GM12875 (cell line): ENCODE results near the gene HS3ST2.
"Not testable (repeated sequence)": the region's sequence is repeated elsewhere in the genome, so short reads cannot be mapped to it uniquely, and the experiment has no call there.

Source experiments
- H3K4me3 ChIP-seq: one replicate; pipeline ENCODE4 v1.5.1; 2011; ENCODE audit warnings: low read depth, low read length, control low read depth
- TF ChIP-seq, protein P1 (sequence below): IDR thresholded peaks from 2 replicates; pipeline ENCODE4 v1.5.1; 2011; ENCODE audit warnings: low read depth, mild to moderate bottlenecking, control low read depth, inconsistent platforms, low read length, moderate library complexity, borderline replicate concordance; ENCODE audit not compliant: insufficient read depth

HS3ST2 gene

DNA sequence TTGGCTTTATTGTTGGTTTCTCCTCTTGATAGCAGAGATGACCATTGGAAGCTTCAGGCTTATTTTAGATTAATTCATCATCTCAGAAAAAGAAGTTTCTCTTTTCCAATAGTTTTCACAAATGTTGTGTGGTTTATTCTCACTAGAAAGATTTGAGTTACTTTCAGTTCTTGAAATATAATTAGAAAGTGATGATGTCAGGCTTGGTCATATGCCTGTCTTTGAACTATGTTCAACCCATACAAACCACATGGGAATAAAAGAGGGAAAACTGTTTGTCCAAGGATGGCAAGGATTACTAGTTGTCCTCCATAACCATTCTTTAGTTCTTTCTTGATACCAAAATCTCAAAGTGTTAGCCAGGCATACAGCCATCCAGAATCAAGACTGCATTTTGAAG lies 3.7 kb upstream of the HS3ST2 start:
- TF ChIP-seq, protein P1, sequence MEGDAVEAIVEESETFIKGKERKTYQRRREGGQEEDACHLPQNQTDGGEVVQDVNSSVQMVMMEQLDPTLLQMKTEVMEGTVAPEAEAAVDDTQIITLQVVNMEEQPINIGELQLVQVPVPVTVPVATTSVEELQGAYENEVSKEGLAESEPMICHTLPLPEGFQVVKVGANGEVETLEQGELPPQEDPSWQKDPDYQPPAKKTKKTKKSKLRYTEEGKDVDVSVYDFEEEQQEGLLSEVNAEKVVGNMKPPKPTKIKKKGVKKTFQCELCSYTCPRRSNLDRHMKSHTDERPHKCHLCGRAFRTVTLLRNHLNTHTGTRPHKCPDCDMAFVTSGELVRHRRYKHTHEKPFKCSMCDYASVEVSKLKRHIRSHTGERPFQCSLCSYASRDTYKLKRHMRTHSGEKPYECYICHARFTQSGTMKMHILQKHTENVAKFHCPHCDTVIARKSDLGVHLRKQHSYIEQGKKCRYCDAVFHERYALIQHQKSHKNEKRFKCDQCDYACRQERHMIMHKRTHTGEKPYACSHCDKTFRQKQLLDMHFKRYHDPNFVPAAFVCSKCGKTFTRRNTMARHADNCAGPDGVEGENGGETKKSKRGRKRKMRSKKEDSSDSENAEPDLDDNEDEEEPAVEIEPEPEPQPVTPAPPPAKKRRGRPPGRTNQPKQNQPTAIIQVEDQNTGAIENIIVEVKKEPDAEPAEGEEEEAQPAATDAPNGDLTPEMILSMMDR, result no peak

DNA sequence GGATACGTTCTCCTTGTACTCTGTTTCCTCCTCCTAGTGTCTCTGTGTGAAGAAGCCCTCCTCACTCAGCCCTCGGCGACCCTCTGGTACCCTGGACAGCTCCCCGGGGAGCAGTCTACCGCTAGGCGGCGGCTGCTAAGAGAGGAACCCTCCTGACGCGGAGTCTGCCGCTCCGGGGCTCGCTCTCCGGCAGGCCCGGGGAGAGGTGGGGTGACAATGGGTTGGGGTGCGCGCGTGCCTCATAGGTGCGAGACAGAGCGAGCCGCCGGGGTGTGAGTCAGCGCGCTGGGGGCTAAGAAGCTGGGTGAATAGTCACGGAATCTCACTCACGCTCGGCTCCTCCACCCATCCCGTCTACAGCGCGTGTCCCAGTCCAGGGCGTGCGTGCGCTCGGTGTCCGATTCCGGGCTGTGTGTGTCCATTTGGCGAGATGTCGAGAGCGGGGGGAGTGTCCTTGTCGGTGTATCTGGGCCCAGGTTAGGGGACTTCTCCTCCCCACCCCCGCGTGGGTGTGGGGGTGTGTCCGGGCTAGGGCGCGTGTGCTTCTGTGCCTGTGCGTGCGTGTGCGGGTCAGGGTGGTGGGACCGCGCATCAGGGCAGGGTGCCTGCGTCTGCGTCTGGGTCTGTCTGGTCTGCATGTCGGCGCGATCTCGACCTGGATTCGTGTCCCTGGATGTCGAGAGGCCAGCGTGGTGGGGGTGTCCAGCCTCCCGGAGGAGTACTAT lies 577 bp upstream of the HS3ST2 start:
- TF ChIP-seq, protein P1, result peak; percentile 45; the same call in 1 of the 2 replicates
- no peak overlapping the region for H3K4me3 ChIP-seq

More for the DNA sequence above, 3.7 kb upstream of the HS3ST2 start:
- no peak overlapping the region for H3K4me3 ChIP-seq

DNA sequence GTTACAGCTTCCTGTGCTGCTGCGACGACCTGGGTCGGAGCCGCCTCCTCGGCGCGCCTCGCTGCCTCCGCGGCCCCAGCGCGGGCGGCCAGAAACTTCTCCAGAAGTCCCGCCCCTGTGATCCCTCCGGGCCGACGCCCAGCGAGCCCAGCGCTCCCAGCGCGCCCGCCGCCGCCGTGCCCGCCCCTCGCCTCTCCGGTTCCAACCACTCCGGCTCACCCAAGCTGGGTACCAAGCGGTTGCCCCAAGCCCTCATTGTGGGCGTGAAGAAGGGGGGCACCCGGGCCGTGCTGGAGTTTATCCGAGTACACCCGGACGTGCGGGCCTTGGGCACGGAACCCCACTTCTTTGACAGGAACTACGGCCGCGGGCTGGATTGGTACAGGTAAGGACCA lies 746 bp downstream of the HS3ST2 start:
- TF ChIP-seq, protein P1, result no peak
- no peak overlapping the region for H3K4me3 ChIP-seq

DNA sequence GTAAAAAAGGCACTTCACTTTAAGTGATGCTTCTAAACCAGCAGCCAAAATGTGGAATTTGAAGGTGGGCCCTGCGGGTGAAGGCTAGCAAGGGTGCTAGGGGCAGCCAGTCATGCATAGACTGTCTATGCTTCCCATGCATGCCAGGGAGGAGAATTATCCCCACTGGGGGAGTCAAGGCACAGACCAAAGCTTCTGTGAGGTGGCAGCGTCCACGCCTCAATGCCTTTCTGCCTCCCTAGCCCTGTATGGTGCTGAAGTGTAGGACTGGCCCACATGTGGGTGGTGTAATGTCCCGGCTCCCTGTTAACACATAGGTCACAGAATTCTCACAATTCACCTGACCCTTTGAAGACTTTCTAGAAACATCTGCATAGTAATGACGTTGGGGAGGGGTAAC lies 1.9 kb downstream of the HS3ST2 start:
- H3K4me3 ChIP-seq, result no peak overlapping the region
- TF ChIP-seq, protein P1, result no peak

DNA sequence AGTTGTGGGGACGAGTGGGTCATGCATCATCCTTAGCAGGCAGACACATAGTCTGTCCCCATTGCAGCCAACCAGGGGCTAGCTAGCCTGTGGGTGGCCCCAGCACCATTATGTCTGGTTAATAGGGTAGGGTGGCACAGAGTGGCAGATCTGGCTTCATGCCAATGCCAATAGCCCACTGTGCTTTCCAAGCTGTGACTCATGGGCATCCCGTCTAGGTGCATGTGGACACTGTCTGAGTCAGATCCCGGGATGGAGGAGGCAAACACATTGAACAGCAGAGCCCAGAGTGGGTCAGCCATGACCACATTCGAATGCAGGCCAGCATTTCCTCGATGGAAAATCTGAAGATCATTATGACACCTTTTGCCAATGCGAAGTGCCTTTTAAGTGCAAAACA lies 2.5 kb downstream of the HS3ST2 start:
- TF ChIP-seq, protein P1, result no peak
- no peak overlapping the region for H3K4me3 ChIP-seq

DNA sequence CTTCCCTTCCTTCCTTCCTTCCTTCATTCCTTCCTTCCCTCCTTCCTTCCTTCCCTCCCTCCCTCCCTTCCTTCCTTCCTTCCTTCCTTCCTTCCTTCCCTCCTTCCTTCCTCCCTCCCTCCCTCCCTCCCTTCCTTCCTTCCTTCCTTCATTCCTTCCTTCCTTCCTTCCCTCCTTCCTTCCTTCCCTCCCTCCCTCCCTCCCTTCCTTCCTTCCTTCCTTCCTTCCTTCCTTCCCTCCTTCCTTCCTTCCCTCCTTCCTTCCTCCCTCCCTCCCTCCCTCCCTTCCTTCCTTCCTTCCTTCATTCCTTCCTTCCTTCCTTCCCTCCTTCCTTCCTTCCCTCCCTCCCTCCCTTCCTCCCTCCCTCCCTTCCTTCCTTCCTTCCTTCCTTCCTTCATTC lies 4.8 kb downstream of the HS3ST2 start:
- not testable (repeated sequence) for H3K4me3 ChIP-seq

DNA sequence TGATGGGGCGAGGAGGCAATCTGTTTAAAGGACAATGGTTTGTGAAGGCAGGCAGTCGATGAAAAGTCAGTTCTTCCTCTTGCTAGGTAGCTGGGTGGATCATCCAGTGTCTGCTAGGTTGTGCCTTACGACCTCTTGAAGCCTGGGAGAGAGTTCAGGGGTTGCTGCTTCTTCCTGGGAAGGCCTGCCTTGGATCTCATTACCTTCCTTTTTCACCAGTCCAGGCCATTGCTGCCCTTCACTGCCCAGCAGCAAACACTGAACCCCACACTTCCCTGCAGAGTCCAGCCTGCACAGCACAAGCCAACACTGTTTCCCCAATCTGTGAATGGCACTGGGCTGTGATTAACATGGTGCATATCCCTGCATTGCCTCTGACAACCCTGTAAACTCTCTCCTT lies 24.7 kb downstream of the HS3ST2 start:
- TF ChIP-seq, protein P1, result no peak
- no peak overlapping the region for H3K4me3 ChIP-seq

DNA sequence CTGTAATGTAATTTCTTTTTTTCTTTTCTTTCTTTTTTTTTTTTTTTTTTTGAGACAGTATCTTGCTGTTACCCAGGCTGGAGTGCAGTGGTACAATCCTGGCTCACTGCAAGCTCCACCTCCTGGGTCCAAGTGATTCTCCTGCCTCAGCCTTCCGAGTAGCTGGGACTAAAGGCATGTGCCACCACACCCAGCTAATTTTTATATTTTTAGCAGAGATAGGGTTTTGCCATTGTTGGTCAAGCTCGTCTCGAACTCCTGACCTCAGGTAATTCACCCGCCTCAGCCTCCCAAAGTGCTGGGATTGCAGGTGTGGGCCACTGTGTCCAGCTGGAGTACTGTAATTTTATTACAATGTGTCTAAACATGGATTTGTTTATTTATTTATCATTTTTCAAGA lies 28.1 kb downstream of the HS3ST2 start:
- not testable (repeated sequence) for H3K4me3 ChIP-seq
